Mesodermal cell (in vitro differentiated cells): ENCODE results near the gene CDC20B.

ENCODE experiments used
- H3K27ac ChIP-seq: 2 replicates; pipeline ENCODE4 v1.7.0; 2013; ENCODE audit warnings: mild to moderate bottlenecking, low read depth, low read length, moderate library complexity; ENCODE audit not compliant: severe bottlenecking
- H3K36me3 ChIP-seq: 2 replicates; pipeline ENCODE4 v1.7.1; 2013; ENCODE audit warnings: mild to moderate bottlenecking, low read length, moderate library complexity; ENCODE audit not compliant: control insufficient read depth, insufficient read depth
- H3K4me1 ChIP-seq: one replicate; pipeline ENCODE4 v1.7.1; 2013; ENCODE audit warnings: mild to moderate bottlenecking, low read length; ENCODE audit not compliant: insufficient read depth, control insufficient read depth, poor library complexity, severe bottlenecking
- H3K4me3 ChIP-seq: 2 replicates; pipeline ENCODE4 v1.7.0; 2013; ENCODE audit warnings: low read length, control low read depth, mild to moderate bottlenecking; ENCODE audit not compliant: insufficient read depth, poor library complexity, severe bottlenecking; ENCODE audit errors: extremely low read depth
- H3K9me3 ChIP-seq: 2 replicates; pipeline ENCODE4 v1.7.1; 2013; ENCODE audit warnings: mild to moderate bottlenecking, low read length, moderate library complexity; ENCODE audit not compliant: control insufficient read depth
- WGBS, 2 experiments: methylation state at CpG; one replicate each; pipeline ENCODE4 v1.1.5; 2013; ENCODE audit warnings: missing lambda C conversion rate in 2 of 2; ENCODE audit not compliant: insufficient coverage in 2 of 2; 5-methylcytosine and 5-hydroxymethylcytosine counted together

Gene CDC20B

GRCh38 chr5:55070968-55071367 lies 102.0 kb downstream of the CDC20B start:
- Histone ChIP-seq H3K4me3 (no peak overlapping the region), H3K9me3 (no peaks in the 10 kb centered on the region), H3K27ac (no peak overlapping the region), H3K4me1 (peaks cover 10% of the 10 kb centered on the region), H3K36me3 (no peaks in the 10 kb centered on the region)
- WGBS, 2 experiments = 100% methylated on average over 1 of the region's 1 CpG; no CpG with 5 or more reads in 1 of the 2 experiments

GRCh38 chr5:55066277-55066676 lies 106.7 kb downstream of the CDC20B start:
- H3K4me1 ChIP-seq = peaks cover 21% of the 10 kb centered on the region
- 73 to 92% methylated on average over 2 of the region's 3 CpGs for WGBS, 2 experiments
- H3K9me3 ChIP-seq = no peaks in the 10 kb centered on the region
- no peak overlapping the region for H3K27ac ChIP-seq
- no peak overlapping the region for H3K4me3 ChIP-seq
- no peaks in the 10 kb centered on the region for H3K36me3 ChIP-seq

- peaks cover 21% of the 10 kb centered on the region for H3K4me1 ChIP-seq
- H3K9me3 ChIP-seq = no peaks in the 10 kb centered on the region
- no peaks in the 10 kb centered on the region for H3K36me3 ChIP-seq
- 80 to 89% methylated on average over 2 to 3 of the region's 3 CpGs for WGBS, 2 experiments
- no peak overlapping the region for H3K4me3 ChIP-seq
- H3K27ac ChIP-seq = no peak overlapping the region
Measured at GRCh38 chr5:55064523-55064922, 108.5 kb downstream of the CDC20B start.

- Histone ChIP-seq H3K27ac (no peak overlapping the region), H3K4me3 (no peak overlapping the region), H3K9me3 (no peaks in the 10 kb centered on the region), H3K36me3 (no peaks in the 10 kb centered on the region), H3K4me1 (peaks cover 21% of the 10 kb centered on the region)
- WGBS, 2 experiments = 95 to 100% methylated on average over 1 to 2 of the region's 2 CpGs
Measured at GRCh38 chr5:55063899-55064298, 109.1 kb downstream of the CDC20B start.

- no peaks in the 10 kb centered on the region for H3K9me3 ChIP-seq
- H3K36me3 ChIP-seq = no peaks in the 10 kb centered on the region
- WGBS, 2 experiments = 87 to 100% methylated on average over 2 of the region's 5 CpGs
- no peak overlapping the region for H3K27ac ChIP-seq
- peaks cover 21% of the 10 kb centered on the region for H3K4me1 ChIP-seq
- H3K4me3 ChIP-seq = no peak overlapping the region
Measured at GRCh38 chr5:55063220-55063863, 109.6 kb downstream of the CDC20B start.
